HCT116 (cell line): Measurements from ENCODE around the gene MCTP2.

Source experiments
- CEBPB ChIP-seq: IDR thresholded peaks from 2 replicates; pipeline ENCODE4 v1.6.1; 2012; ENCODE audit warnings: low read depth
- CTCF ChIP-seq, 3 experiments: fragments of 200-600 bp in 1 of 3; sonication (generic) in 1 of 3; IDR thresholded peaks in 2 of 3; conservative IDR thresholded peaks in 1 of 3; 2 replicates each; pipeline ENCODE4 v1.5.1; 2012 to 2017; ENCODE audit warnings: low read depth in 2 of 3, low read length in 2 of 3, antibody characterized with exemption in 1 of 3, borderline replicate concordance in 1 of 3, control low read depth in 1 of 3, mild to moderate bottlenecking in 1 of 3, mixed read lengths in 1 of 3, mixed run types in 1 of 3, moderate library complexity in 1 of 3; ENCODE audit not compliant: insufficient read depth in 1 of 3
- RAD21 ChIP-seq: IDR thresholded peaks from 2 replicates; pipeline ENCODE4 v1.6.1; 2012; ENCODE audit warnings: low read depth, mild to moderate bottlenecking
- SRF ChIP-seq: IDR thresholded peaks from 2 replicates; pipeline ENCODE4 v1.6.1; 2012; ENCODE audit warnings: low read depth

GRCh38 chr15:94235041-94235440 is 3.7 kb downstream of the MCTP2 start:
- TF ChIP-seq SRF: no peak
- no peak for TF ChIP-seq CEBPB
- TF ChIP-seq RAD21: no peak
- TF ChIP-seq CTCF (IDR thresholded peaks at IDR 0.05 in 2 of 3, conservative IDR thresholded peaks at IDR 0.05 in 1 of 3; ENCODE audit: borderline replicate concordance in 1 of 3, insufficient read depth in 1 of 3, low read depth in 2 of 3, low read length in 2 of 3): no peak
